SK-N-SH treated with all-trans-retinoic acid at 6 μM for 48 hours (cell line): ENCODE measurements around the gene COL7A1.

Experiments used
- ATAC-seq: fragments of 200-7000 bp; cut with Tn5 transposase; 3 replicates; pipeline ENCODE4 v1.9.1; 2020; ENCODE audit warnings: mild to moderate bottlenecking, moderate library complexity
- ARNTL ChIP-seq: fragments of 450-650 bp; formaldehyde crosslinking; IDR thresholded peaks from 2 replicates; pipeline ENCODE4 v1.5.0; 2020; ENCODE audit warnings: low read depth, mild to moderate bottlenecking, moderate library complexity, borderline replicate concordance
- BACH2 ChIP-seq: fragments of 250-450 bp; sonication (Bioruptor Pico); IDR thresholded peaks from 2 replicates; pipeline ENCODE4 v1.9.0; 2021; ENCODE audit warnings: mild to moderate bottlenecking, borderline replicate concordance
- CSDC2 ChIP-seq: fragments of 250-450 bp; sonication (Bioruptor Pico); IDR thresholded peaks from 2 replicates; pipeline ENCODE4 v1.5.0; 2020; ENCODE audit warnings: mild to moderate bottlenecking, moderate library complexity
- ESRRG ChIP-seq: fragments of 250-450 bp; sonication (Bioruptor Pico); IDR thresholded peaks from 2 replicates; pipeline ENCODE4 v1.6.1; 2021; ENCODE audit warnings: mild to moderate bottlenecking
- GLIS3 ChIP-seq: fragments of 250-450 bp; sonication (Bioruptor Pico); IDR thresholded peaks from 2 replicates; pipeline ENCODE4 v1.5.0; 2020; ENCODE audit warnings: mild to moderate bottlenecking, moderate library complexity
- ISL1 ChIP-seq: fragments of 250-450 bp; sonication (Bioruptor Pico); IDR thresholded peaks from 2 replicates; pipeline ENCODE4 v2.1.2; 2022; ENCODE audit warnings: mild to moderate bottlenecking, moderate library complexity
- OSR1 ChIP-seq: fragments of 250-450 bp; sonication (Bioruptor Pico); IDR thresholded peaks from 2 replicates; pipeline ENCODE4 v1.8.0; 2022; ENCODE audit warnings: moderate library complexity, mild to moderate bottlenecking, inconsistent platforms
- PPARA ChIP-seq: fragments of 250-450 bp; sonication (Bioruptor Pico); IDR thresholded peaks from 2 replicates; pipeline ENCODE4 v1.5.0; 2020; ENCODE audit warnings: mild to moderate bottlenecking, borderline replicate concordance
- SNAI2 ChIP-seq: fragments of 250-450 bp; sonication (Bioruptor Pico); IDR thresholded peaks from 2 replicates; pipeline ENCODE4 v1.5.0; 2020; ENCODE audit warnings: mild to moderate bottlenecking, moderate library complexity
- TCF4 ChIP-seq: fragments of 250-450 bp; sonication (Bioruptor Pico); IDR thresholded peaks from 2 replicates; pipeline ENCODE4 v1.8.0; 2021; ENCODE audit warnings: mild to moderate bottlenecking, moderate library complexity, borderline replicate concordance
- ZC3H10 ChIP-seq: fragments of 250-450 bp; sonication (Bioruptor Pico); IDR thresholded peaks from 2 replicates; pipeline ENCODE4 v1.5.1; 2021; ENCODE audit warnings: mild to moderate bottlenecking, moderate library complexity
- ZFP30 ChIP-seq: fragments of 450-650 bp; formaldehyde crosslinking; IDR thresholded peaks from 2 replicates; pipeline ENCODE4 v1.5.0; 2022; ENCODE audit warnings: mild to moderate bottlenecking, moderate library complexity
- ZNF565 ChIP-seq: fragments of 450-650 bp; formaldehyde crosslinking; conservative IDR thresholded peaks from 2 replicates; pipeline ENCODE4 v1.5.0; 2020; ENCODE audit warnings: low read depth, mild to moderate bottlenecking, moderate library complexity
- ZNF70 ChIP-seq: fragments of 450-650 bp; formaldehyde crosslinking; IDR thresholded peaks from 2 replicates; pipeline ENCODE4 v1.5.0; 2020; ENCODE audit warnings: mild to moderate bottlenecking, moderate library complexity
- ZNF8 ChIP-seq: fragments of 450-650 bp; formaldehyde crosslinking; IDR thresholded peaks from 2 replicates; pipeline ENCODE4 v1.5.0; 2020; ENCODE audit warnings: mild to moderate bottlenecking, moderate library complexity
- TF ChIP-seq, protein P1 (sequence below): fragments of 250-450 bp; sonication (Bioruptor Pico); IDR thresholded peaks from 2 replicates; pipeline ENCODE4 v1.8.0; 2020; ENCODE audit warnings: mild to moderate bottlenecking, moderate library complexity, borderline replicate concordance
- TF ChIP-seq, protein P2 (sequence below): fragments of 250-450 bp; sonication (Bioruptor Pico); IDR thresholded peaks from 2 replicates; pipeline ENCODE4 v1.5.1; 2020; ENCODE audit warnings: low read depth, mild to moderate bottlenecking, moderate library complexity
- TF ChIP-seq, protein P3 (sequence below): fragments of 250-450 bp; sonication (Bioruptor Pico); IDR thresholded peaks from 2 replicates; pipeline ENCODE4 v1.5.1; 2021; ENCODE audit warnings: mild to moderate bottlenecking, moderate library complexity
- TF ChIP-seq, protein P4 (sequence below): fragments of 250-450 bp; sonication (Bioruptor Pico); IDR thresholded peaks from 2 replicates; pipeline ENCODE4 v1.5.0; 2020; ENCODE audit warnings: mild to moderate bottlenecking, moderate library complexity

The COL7A1 gene

DNA sequence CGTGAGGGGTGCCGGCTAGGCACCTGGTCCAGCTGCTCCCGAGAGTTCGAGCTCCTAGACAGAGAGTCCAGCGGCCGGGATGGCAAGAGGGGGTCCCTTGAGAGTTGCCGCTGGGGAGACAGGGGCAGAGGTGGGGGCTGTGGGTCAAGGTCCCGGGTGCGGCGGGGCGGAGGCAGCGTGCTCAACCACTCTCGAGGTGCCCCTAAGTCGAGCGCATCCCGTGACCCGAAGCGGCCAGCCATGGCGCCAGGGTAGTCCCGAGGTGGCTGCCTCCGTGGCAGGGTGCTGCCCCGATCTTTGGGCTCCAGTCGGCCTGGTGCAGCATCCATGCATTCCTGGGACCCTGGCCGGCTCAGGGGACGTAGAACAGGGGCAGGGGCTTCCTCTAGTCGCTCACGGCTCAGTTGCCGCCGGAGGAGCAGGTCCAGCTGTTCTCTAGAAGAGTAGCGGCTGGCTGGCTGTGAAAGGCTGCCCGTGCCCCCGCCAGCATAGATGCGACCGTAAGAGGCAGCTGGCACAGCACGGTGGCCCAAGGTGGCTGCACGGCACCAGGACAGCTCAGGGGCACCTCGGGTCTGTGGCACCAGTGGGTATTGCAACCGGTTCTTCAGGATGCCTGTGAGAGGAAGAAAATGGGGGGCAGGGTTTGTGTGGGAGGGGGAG is 44.9 kb upstream of the COL7A1 start:
- no peak for ATAC-seq
- TF ChIP-seq OSR1 (CRISPR knock-in tag) (no peak), ZNF8 (no peak), SNAI2 (CRISPR knock-in tag) (no peak), ARNTL (CRISPR knock-in tag) (no peak), ZC3H10 (CRISPR knock-in tag) (no peak), ISL1 (CRISPR knock-in tag) (no peak), TCF4 (no peak), ZNF70 (CRISPR knock-in tag) (no peak), BACH2 (CRISPR knock-in tag) (no peak), GLIS3 (CRISPR knock-in tag) (no peak)
- TF ChIP-seq, protein P1, sequence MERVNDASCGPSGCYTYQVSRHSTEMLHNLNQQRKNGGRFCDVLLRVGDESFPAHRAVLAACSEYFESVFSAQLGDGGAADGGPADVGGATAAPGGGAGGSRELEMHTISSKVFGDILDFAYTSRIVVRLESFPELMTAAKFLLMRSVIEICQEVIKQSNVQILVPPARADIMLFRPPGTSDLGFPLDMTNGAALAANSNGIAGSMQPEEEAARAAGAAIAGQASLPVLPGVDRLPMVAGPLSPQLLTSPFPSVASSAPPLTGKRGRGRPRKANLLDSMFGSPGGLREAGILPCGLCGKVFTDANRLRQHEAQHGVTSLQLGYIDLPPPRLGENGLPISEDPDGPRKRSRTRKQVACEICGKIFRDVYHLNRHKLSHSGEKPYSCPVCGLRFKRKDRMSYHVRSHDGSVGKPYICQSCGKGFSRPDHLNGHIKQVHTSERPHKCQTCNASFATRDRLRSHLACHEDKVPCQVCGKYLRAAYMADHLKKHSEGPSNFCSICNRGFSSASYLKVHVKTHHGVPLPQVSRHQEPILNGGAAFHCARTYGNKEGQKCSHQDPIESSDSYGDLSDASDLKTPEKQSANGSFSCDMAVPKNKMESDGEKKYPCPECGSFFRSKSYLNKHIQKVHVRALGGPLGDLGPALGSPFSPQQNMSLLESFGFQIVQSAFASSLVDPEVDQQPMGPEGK (CRISPR knock-in tag), result no peak
- TF ChIP-seq, protein P2, sequence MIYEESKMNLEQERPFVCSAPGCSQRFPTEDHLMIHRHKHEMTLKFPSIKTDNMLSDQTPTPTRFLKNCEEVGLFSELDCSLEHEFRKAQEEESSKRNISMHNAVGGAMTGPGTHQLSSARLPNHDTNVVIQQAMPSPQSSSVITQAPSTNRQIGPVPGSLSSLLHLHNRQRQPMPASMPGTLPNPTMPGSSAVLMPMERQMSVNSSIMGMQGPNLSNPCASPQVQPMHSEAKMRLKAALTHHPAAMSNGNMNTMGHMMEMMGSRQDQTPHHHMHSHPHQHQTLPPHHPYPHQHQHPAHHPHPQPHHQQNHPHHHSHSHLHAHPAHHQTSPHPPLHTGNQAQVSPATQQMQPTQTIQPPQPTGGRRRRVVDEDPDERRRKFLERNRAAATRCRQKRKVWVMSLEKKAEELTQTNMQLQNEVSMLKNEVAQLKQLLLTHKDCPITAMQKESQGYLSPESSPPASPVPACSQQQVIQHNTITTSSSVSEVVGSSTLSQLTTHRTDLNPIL (CRISPR knock-in tag), result no peak

DNA sequence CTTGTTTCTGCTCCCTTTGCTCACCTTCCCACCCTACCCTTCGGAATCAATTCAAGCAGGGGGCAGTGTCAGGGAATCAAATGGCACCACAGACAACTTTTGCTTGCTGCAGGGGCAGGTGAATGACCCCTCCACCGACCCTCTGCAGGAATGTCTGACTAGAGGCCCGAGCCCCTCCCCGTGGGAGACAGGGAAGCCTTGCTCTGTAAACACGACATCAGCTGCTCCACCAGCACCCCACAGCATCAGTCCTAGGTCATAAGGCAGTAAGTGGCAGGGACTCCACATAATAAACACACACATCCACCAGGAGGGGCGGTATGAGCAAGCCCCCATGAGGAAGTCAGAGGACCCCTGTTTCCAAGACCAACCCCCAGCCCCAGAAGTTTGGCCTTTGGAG is 42.2 kb upstream of the COL7A1 start:
- TF ChIP-seq TCF4 (no peak), ZNF70 (CRISPR knock-in tag) (no peak), ARNTL (CRISPR knock-in tag) (no peak), ESRRG (CRISPR knock-in tag) (no peak), ZC3H10 (CRISPR knock-in tag) (no peak), OSR1 (CRISPR knock-in tag) (no peak), GLIS3 (CRISPR knock-in tag) (no peak), ZFP30 (CRISPR knock-in tag) (no peak), PPARA (CRISPR knock-in tag) (no peak), SNAI2 (CRISPR knock-in tag) (no peak), ZNF565 (CRISPR knock-in tag) (no peak)
- TF ChIP-seq, protein P3, sequence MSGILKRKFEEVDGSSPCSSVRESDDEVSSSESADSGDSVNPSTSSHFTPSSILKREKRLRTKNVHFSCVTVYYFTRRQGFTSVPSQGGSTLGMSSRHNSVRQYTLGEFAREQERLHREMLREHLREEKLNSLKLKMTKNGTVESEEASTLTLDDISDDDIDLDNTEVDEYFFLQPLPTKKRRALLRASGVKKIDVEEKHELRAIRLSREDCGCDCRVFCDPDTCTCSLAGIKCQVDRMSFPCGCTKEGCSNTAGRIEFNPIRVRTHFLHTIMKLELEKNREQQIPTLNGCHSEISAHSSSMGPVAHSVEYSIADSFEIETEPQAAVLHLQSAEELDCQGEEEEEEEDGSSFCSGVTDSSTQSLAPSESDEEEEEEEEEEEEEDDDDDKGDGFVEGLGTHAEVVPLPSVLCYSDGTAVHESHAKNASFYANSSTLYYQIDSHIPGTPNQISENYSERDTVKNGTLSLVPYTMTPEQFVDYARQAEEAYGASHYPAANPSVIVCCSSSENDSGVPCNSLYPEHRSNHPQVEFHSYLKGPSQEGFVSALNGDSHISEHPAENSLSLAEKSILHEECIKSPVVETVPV (CRISPR knock-in tag), result no peak
- TF ChIP-seq, protein P2 (CRISPR knock-in tag), result no peak
- TF ChIP-seq, protein P4, sequence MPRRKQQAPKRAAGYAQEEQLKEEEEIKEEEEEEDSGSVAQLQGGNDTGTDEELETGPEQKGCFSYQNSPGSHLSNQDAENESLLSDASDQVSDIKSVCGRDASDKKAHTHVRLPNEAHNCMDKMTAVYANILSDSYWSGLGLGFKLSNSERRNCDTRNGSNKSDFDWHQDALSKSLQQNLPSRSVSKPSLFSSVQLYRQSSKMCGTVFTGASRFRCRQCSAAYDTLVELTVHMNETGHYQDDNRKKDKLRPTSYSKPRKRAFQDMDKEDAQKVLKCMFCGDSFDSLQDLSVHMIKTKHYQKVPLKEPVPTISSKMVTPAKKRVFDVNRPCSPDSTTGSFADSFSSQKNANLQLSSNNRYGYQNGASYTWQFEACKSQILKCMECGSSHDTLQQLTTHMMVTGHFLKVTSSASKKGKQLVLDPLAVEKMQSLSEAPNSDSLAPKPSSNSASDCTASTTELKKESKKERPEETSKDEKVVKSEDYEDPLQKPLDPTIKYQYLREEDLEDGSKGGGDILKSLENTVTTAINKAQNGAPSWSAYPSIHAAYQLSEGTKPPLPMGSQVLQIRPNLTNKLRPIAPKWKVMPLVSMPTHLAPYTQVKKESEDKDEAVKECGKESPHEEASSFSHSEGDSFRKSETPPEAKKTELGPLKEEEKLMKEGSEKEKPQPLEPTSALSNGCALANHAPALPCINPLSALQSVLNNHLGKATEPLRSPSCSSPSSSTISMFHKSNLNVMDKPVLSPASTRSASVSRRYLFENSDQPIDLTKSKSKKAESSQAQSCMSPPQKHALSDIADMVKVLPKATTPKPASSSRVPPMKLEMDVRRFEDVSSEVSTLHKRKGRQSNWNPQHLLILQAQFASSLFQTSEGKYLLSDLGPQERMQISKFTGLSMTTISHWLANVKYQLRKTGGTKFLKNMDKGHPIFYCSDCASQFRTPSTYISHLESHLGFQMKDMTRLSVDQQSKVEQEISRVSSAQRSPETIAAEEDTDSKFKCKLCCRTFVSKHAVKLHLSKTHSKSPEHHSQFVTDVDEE, result no peak
- ATAC-seq, result no peak

DNA sequence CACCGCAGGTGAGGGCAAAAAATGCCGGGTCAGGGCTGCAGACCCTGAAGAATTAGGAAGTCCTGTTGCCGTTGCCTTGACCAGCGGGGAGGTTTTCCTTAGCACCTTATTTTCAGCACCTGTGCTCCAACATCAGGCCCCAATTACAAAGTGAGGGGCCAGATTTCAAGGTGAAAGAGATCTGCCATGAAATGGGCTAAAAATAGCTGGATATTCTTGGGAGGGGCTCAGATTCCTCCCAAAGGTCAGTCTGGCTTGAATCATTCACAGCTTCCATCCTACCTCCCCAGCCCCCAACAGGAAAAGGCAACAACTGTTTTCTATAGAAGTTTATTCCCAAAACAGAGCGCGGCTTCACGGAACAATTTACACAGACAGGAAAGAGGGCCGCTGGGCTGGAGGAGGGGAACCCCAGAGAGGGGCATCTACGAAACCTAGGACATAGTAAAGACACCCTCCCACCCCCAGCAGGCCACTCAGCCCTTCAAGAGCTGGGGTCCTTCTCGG is 41.1 kb upstream of the COL7A1 start:
- no peak for ATAC-seq
- TF ChIP-seq, protein P1 (CRISPR knock-in tag), result no peak
- TF ChIP-seq GLIS3 (CRISPR knock-in tag) (no peak), PPARA (CRISPR knock-in tag) (no peak), BACH2 (CRISPR knock-in tag) (no peak), ISL1 (CRISPR knock-in tag) (no peak), ZFP30 (CRISPR knock-in tag) (no peak), ZNF8 (no peak), TCF4 (no peak), CSDC2 (CRISPR knock-in tag) (no peak), OSR1 (CRISPR knock-in tag) (no peak)
- TF ChIP-seq, protein P4, result no peak
